ENCODE measurements around the gene GNAO1. TPM values are rescaled to one million over a fixed set of nuclear protein-coding genes. Genes with fewer than 3 reads are reported as not detected.

The GNAO1 gene
- total and polyA plus RNA-seq, 2 of the 13 experiments (the other 11 are each of a cell fraction or from before 2014, with no cell fraction given): not detected

- CTCF ChIA-PET (ENCODE audit: low intra/inter-chr PET ratio, low total read pairs): no interaction called here
- ATAC-seq (no peak), FAIRE-seq (no peak), DNase-seq (ENCODE audit: low spot score) (no peak)
- Histone ChIP-seq H3K4me1 (ENCODE audit: insufficient read depth, low read length) (no peaks in the 10 kb centered on the region), H3K4me3 (replicated peaks in 1 of 3; ENCODE audit: insufficient read depth in 1 of 3, low read depth in 2 of 3, low read length in 3 of 3) (no peak overlapping the region), H3K9me3 (ENCODE audit: low read length) (no peaks in the 10 kb centered on the region), H3K36me3 (replicated peaks in 1 of 2; ENCODE audit: control insufficient read depth in 1 of 2, insufficient read depth in 2 of 2, low read length in 2 of 2) (no peaks in the 10 kb centered on the region), H3K27ac (ENCODE audit: extremely low read length, insufficient read depth, low read length) (no peak overlapping the region), H3K9ac (ENCODE audit: insufficient read depth, low read depth, low read length) (no peak overlapping the region), H4K20me1 (ENCODE audit: insufficient read depth, low read length) (no peaks in the 10 kb centered on the region), H3K79me2 (ENCODE audit: insufficient read depth, low read length) (no peaks in the 10 kb centered on the region), H3K4me2 (ENCODE audit: low read depth, low read length) (no peak overlapping the region), H2AFZ (ENCODE audit: low read length) (no peak overlapping the region), H3K27me3 (ENCODE audit: control insufficient read depth in 1 of 2, insufficient read depth in 2 of 2, low read length in 2 of 2) (peaks cover 5 to 29% of the 10 kb centered on the region in 2 experiments)
- no peak for TF ChIP-seq ZNF781 (CRISPR knock-in tag; IDR thresholded peaks at IDR 0.05; ENCODE audit: borderline replicate concordance, not compliant biosample characterization)
- 0 out of 2 replicates have a peak, but pooled peaks have one; percentile 18 for TF ChIP-seq HNF4A (CRISPR knock-in tag; IDR thresholded peaks at IDR 0.05)
- no peak for TF ChIP-seq RARG (CRISPR knock-in tag; IDR thresholded peaks at IDR 0.05; ENCODE audit: low read depth)
- TF ChIP-seq HMGA1 (CRISPR knock-in tag; conservative IDR thresholded peaks at IDR 0.05): no peak
- no peak for TF ChIP-seq ZNF431 (CRISPR knock-in tag; IDR thresholded peaks at IDR 0.05; ENCODE audit: borderline replicate concordance, low read depth)
- TF ChIP-seq HMG20B (CRISPR knock-in tag; conservative IDR thresholded peaks at IDR 0.05): no peak
- no peak for TF ChIP-seq PCBP2 (optimal IDR thresholded peaks at IDR 0.05; ENCODE audit: low read depth, low read length, poor library complexity, severe bottlenecking)
- POLR2A ChIA-PET: no interaction called here
- 14% methylated on average over 11 of the region's 11 CpGs for WGBS (ENCODE audit: low lambda C conversion rate)
- BruUV-seq (replicated peaks): no TSS peak
- in situ Hi-C loops (cut with HindIII; ENCODE audit: extremely low pct_ligation_motif_present, low pct_unique_long_range_greater_than_20kb) (no loop called here), intact Hi-C loops (cut with micrococcal nuclease; ENCODE audit: unreplicated experiment) (no loop called here)
Observed at GRCh38 chr16:56197192-56197992, 6.1 kb downstream of the GNAO1 start.

All from HepG2 (cell line).